ENCODE measurements around the gene TSEN15. TPM values are rescaled to one million over a fixed set of nuclear protein-coding genes. Genes with fewer than 3 reads are reported as not detected.

The TSEN15 gene
- total and polyA plus RNA-seq, 2 of the 8 experiments (the other 6 are each of a cell fraction or from before 2014, with no cell fraction given): 23.4 to 31.4 TPM

GRCh38 chr1:184118046-184118445 is 66.5 kb downstream of the TSEN15 start:
- no peak overlapping the region for H2AK5ac ChIP-seq (ENCODE audit: low read depth, low read length)
- H3K4ac ChIP-seq (replicated peaks; ENCODE audit: insufficient read length, low read depth, low read length): no peak overlapping the region
- no peak overlapping the region for H3K27ac ChIP-seq (ENCODE audit: low read depth, low read length)
- no peak overlapping the region for H2BK12ac ChIP-seq (ENCODE audit: low read depth, low read length)
- no peak overlapping the region for H4K91ac ChIP-seq (replicated peaks; ENCODE audit: insufficient read length, low read length)
- CTCF ChIA-PET (ENCODE audit: partially characterized antibody): no interaction called here
- no peak overlapping the region for H3K4me2 ChIP-seq (ENCODE audit: insufficient read depth in 1 of 2, low read depth in 2 of 2, low read length in 2 of 2)
- DNase-seq (ENCODE audit: low read depth in 1 of 2, low spot score in 2 of 2) (no peak), FAIRE-seq (no peak)
- H3K18ac ChIP-seq (ENCODE audit: extremely low read depth, low read length): no peak overlapping the region
- H3K79me1 ChIP-seq (ENCODE audit: low read depth, low read length): no peaks in the 10 kb centered on the region
- no peak overlapping the region for H4K5ac ChIP-seq (ENCODE audit: insufficient read length, low read depth, low read length)
- no peaks in the 10 kb centered on the region for H4K20me1 ChIP-seq (replicated peaks in 1 of 2; ENCODE audit: control insufficient read depth in 1 of 2, insufficient read depth in 2 of 2, low read length in 2 of 2)
- no peak overlapping the region for H3K4me3 ChIP-seq (ENCODE audit: extremely low read depth in 1 of 4, insufficient read depth in 2 of 4, low read depth in 3 of 4, low read length in 4 of 4)
- H3K23me2 ChIP-seq (ENCODE audit: low read depth, low read length): no peaks in the 10 kb centered on the region; the same call in 1 of the 2 replicates
- H3K9me3 ChIP-seq (ENCODE audit: insufficient read depth in 2 of 2, low read depth in 1 of 2, low read length in 1 of 2): no peaks in the 10 kb centered on the region
- H2BK5ac ChIP-seq (ENCODE audit: low read depth, low read length): no peak overlapping the region
- H2BK15ac ChIP-seq (ENCODE audit: low read length): no peak overlapping the region
- H3K14ac ChIP-seq (ENCODE audit: insufficient read length): no peak overlapping the region
- POLR2A ChIA-PET (ENCODE audit: partially characterized antibody): no interaction called here
- no peaks in the 10 kb centered on the region for H3K79me2 ChIP-seq (ENCODE audit: control insufficient read depth in 1 of 2, insufficient read depth in 2 of 2, low read length in 2 of 2)
- 93% methylated on average over 2 of the region's 2 CpGs; no CpG with 5 or more reads in 1 of the 2 experiments for WGBS, 2 experiments (ENCODE audit: extremely low coverage in 1 of 2, insufficient coverage in 1 of 2, insufficient read length in 1 of 2, insufficient replicate concordance in 2 of 2, low coverage in 1 of 2, low lambda C conversion rate in 2 of 2, missing lambda C conversion rate in 1 of 2)
- H2BK20ac ChIP-seq (ENCODE audit: low read length): no peak overlapping the region
- H3K9ac ChIP-seq (replicated peaks in 1 of 4; ENCODE audit: extremely low read depth in 1 of 4, low read depth in 3 of 4, low read length in 3 of 4): no peak overlapping the region
- H3K23ac ChIP-seq (ENCODE audit: insufficient read length): no peak overlapping the region
- no peaks in the 10 kb centered on the region for H3K4me1 ChIP-seq (replicated peaks in 1 of 4; ENCODE audit: control insufficient read depth in 3 of 4, insufficient read depth in 4 of 4, low read length in 3 of 4)
- no peak overlapping the region for H2AFZ ChIP-seq (ENCODE audit: low read length)
- H3K27me3 ChIP-seq (replicated peaks in 1 of 4; ENCODE audit: control insufficient read depth in 3 of 4, extremely low read depth in 1 of 4, insufficient read depth in 3 of 4, low read length in 3 of 4): no peaks in the 10 kb centered on the region
- H3K56ac ChIP-seq (replicated peaks; ENCODE audit: insufficient read length, low read depth, low read length): no peak overlapping the region
- H4K8ac ChIP-seq (ENCODE audit: extremely low read depth, insufficient read depth, low read length): no peak overlapping the region
- no peaks in the 10 kb centered on the region for H3K36me3 ChIP-seq (ENCODE audit: control insufficient read depth in 2 of 4, insufficient read depth in 4 of 4, low read length in 3 of 4)
- no peak overlapping the region for H2BK120ac ChIP-seq (replicated peaks; ENCODE audit: low read depth, low read length)
- TF ChIP-seq NANOG (IDR thresholded peaks at IDR 0.05; ENCODE audit: insufficient read depth, low read depth, low read length, poor library complexity, severe bottlenecking) (no peak), YY1 (IDR thresholded peaks at IDR 0.05; ENCODE audit: low read depth, low read length) (no peak), KDM4A (IDR thresholded peaks at IDR 0.05; ENCODE audit: low read depth, low read length, severe bottlenecking) (no peak), ATF3 (IDR thresholded peaks at IDR 0.05; ENCODE audit: insufficient read depth, low read depth, low read length) (no peak), RXRA (IDR thresholded peaks at IDR 0.05; ENCODE audit: insufficient read depth, low read depth, low read length) (no peak), JUN (IDR thresholded peaks at IDR 0.05; ENCODE audit: low read depth, low read length) (no peak), TAF1 (IDR thresholded peaks at IDR 0.05; ENCODE audit: low read depth, low read length) (no peak), RFX5 (IDR thresholded peaks at IDR 0.05; ENCODE audit: borderline replicate concordance, low read depth, low read length) (no peak), ASH2L (IDR thresholded peaks at IDR 0.05; ENCODE audit: low read length) (no peak), ZNF274 (IDR thresholded peaks at IDR 0.05; ENCODE audit: borderline replicate concordance, extremely low read depth, low read length) (no peak), SP2 (IDR thresholded peaks at IDR 0.05; ENCODE audit: low read length) (no peak), RAD21 (IDR thresholded peaks at IDR 0.05 in 1 of 2, conservative IDR thresholded peaks at IDR 0.05 in 1 of 2; ENCODE audit: low read depth in 2 of 2, low read length in 2 of 2) (no peak), SIX5 (IDR thresholded peaks at IDR 0.05; ENCODE audit: low read depth, low read length) (no peak), EGR1 (IDR thresholded peaks at IDR 0.05; ENCODE audit: borderline replicate concordance, low read depth, low read length) (no peak), GTF2F1 (IDR thresholded peaks at IDR 0.05; ENCODE audit: borderline replicate concordance, low read depth, low read length) (no peak)

Measured in H1 (cell line).